H1 (cell line): ENCODE data around the gene TBC1D16. TPM values are rescaled to one million over a fixed set of nuclear protein-coding genes. Genes with fewer than 3 reads are reported as not detected.

Experiments
- CTCF ChIA-PET: fragments of 300-600 bp; sonication (Branson Sonifier 250); formaldehyde crosslinking; loops from one replicate; lab custom pipeline; 2021; ENCODE audit not compliant: partially characterized antibody; lab: Charles Lee
- POLR2A ChIA-PET: fragments of 300-600 bp; sonication (Branson Sonifier 250); formaldehyde crosslinking; loops from one replicate; lab custom pipeline; 2021; ENCODE audit warnings: inconsistent platforms; ENCODE audit not compliant: partially characterized antibody; lab: Charles Lee
- DNase-seq, 2 experiments: peaks; one replicate each; pipeline versions ENCODE4 v3.0.0 to v3.0.0-alpha.2; 2010 to 2022; ENCODE audit warnings: low spot score in 2 of 2, low read depth in 1 of 2, mixed read lengths in 1 of 2
- FAIRE-seq: peaks from 2 replicates; lab custom pipeline; 2011; peaks lifted over from hg19 to GRCh38; lab: Jason Lieb, UNC
- H2AFZ ChIP-seq: 2 replicates; pipeline ENCODE4 v1.8.1; 2012; ENCODE audit warnings: low read length, inconsistent platforms
- H2AK5ac ChIP-seq: 2 replicates; pipeline ENCODE4 v1.6.1; 2013; ENCODE audit warnings: low read depth, low read length
- H2BK120ac ChIP-seq: replicated peaks from 2 replicates; pipeline ENCODE3; 2013; ENCODE audit warnings: low read depth, low read length, inconsistent platforms
- H2BK12ac ChIP-seq: 2 replicates; pipeline ENCODE4 v1.6.1; 2013; ENCODE audit warnings: low read depth, low read length
- H2BK15ac ChIP-seq: 2 replicates; pipeline ENCODE4 v1.6.1; 2013; ENCODE audit warnings: low read length
- H2BK20ac ChIP-seq: 2 replicates; pipeline ENCODE4 v1.6.1; 2013; ENCODE audit warnings: low read length
- H2BK5ac ChIP-seq: 2 replicates; pipeline ENCODE4 v1.6.1; 2013; ENCODE audit warnings: low read depth, low read length
- H3K14ac ChIP-seq: 2 replicates; pipeline ENCODE4 v1.6.1; 2013; ENCODE audit warnings: inconsistent platforms; ENCODE audit not compliant: insufficient read length
- H3K18ac ChIP-seq: 2 replicates; pipeline ENCODE4 v1.6.1; 2013; ENCODE audit warnings: low read length; ENCODE audit errors: extremely low read depth
- H3K23ac ChIP-seq: 2 replicates; pipeline ENCODE4 v1.6.1; 2013; ENCODE audit warnings: inconsistent platforms; ENCODE audit not compliant: insufficient read length
- H3K23me2 ChIP-seq: 2 replicates; pipeline ENCODE4 v1.6.1; 2013; ENCODE audit warnings: low read depth, low read length
- H3K27ac ChIP-seq: 2 replicates; pipeline ENCODE4 v1.6.1; 2011; ENCODE audit warnings: low read depth, low read length, inconsistent platforms
- H3K27me3 ChIP-seq, 4 experiments: replicated peaks in 1 of 4; 1 replicate in 1 of 4; 2 replicates in 3 of 4; pipeline versions ENCODE4 v1.6.1 to v1.8.1; 2011 to 2013; ENCODE audit warnings: low read length in 3 of 4, mild to moderate bottlenecking in 3 of 4, inconsistent platforms in 2 of 4, mixed read lengths in 2 of 4, moderate library complexity in 1 of 4; ENCODE audit not compliant: control insufficient read depth in 3 of 4, insufficient read depth in 3 of 4; ENCODE audit errors: extremely low read depth in 1 of 4
- H3K36me3 ChIP-seq, 4 experiments: 2 replicates each; pipeline versions ENCODE4 v1.6.1 to v1.8.1; 2011 to 2013; ENCODE audit warnings: mild to moderate bottlenecking in 4 of 4, low read length in 3 of 4, moderate library complexity in 2 of 4, control low read depth in 1 of 4, inconsistent platforms in 1 of 4; ENCODE audit not compliant: insufficient read depth in 4 of 4, control insufficient read depth in 2 of 4
- H3K4ac ChIP-seq: replicated peaks from 2 replicates; pipeline ENCODE3; 2013; ENCODE audit warnings: low read length, low read depth, mixed read lengths, inconsistent platforms; ENCODE audit not compliant: insufficient read length
- H3K4me1 ChIP-seq, 4 experiments: replicated peaks in 1 of 4; 1 replicate in 1 of 4; 2 replicates in 3 of 4; pipeline versions ENCODE4 v1.6.1 to v1.8.1; 2011 to 2013; ENCODE audit warnings: low read length in 3 of 4, inconsistent platforms in 2 of 4, mixed read lengths in 1 of 4; ENCODE audit not compliant: insufficient read depth in 4 of 4, control insufficient read depth in 3 of 4
- H3K4me2 ChIP-seq, 2 experiments: 2 replicates each; pipeline versions ENCODE4 v1.6.1 to v1.8.1; 2011 to 2013; ENCODE audit warnings: low read depth in 2 of 2, low read length in 2 of 2, control low read depth in 1 of 2, inconsistent platforms in 1 of 2, mild to moderate bottlenecking in 1 of 2; ENCODE audit not compliant: insufficient read depth in 1 of 2
- H3K4me3 ChIP-seq, 4 experiments: fragments of 200-600, 300-600 bp in 1 of 4; sonication (generic), shearing (Covaris generic), sonication (Bioruptor Twin) in 1 of 4; 2 replicates each; pipeline versions ENCODE4 v1.5.1 to v1.8.1; 2011 to 2016; ENCODE audit warnings: low read length in 4 of 4, low read depth in 3 of 4, control low read depth in 2 of 4, inconsistent platforms in 2 of 4, mild to moderate bottlenecking in 2 of 4, mixed read lengths in 1 of 4, moderate library complexity in 1 of 4; ENCODE audit not compliant: insufficient read depth in 2 of 4; ENCODE audit errors: extremely low read depth in 1 of 4
- H3K56ac ChIP-seq: replicated peaks from 2 replicates; pipeline ENCODE3; 2013; ENCODE audit warnings: low read depth, mild to moderate bottlenecking, mixed read lengths, low read length, inconsistent platforms; ENCODE audit not compliant: insufficient read length
- H3K79me1 ChIP-seq: 2 replicates; pipeline ENCODE4 v1.6.1; 2013; ENCODE audit warnings: low read depth, low read length, control low read depth
- H3K79me2 ChIP-seq, 2 experiments: 2 replicates each; pipeline versions ENCODE4 v1.6.1 to v1.8.1; 2012 to 2013; ENCODE audit warnings: low read length in 2 of 2, mild to moderate bottlenecking in 2 of 2, inconsistent platforms in 1 of 2; ENCODE audit not compliant: insufficient read depth in 2 of 2, control insufficient read depth in 1 of 2
- H3K9ac ChIP-seq, 4 experiments: replicated peaks in 1 of 4; 1 replicate in 1 of 4; 2 replicates in 3 of 4; pipeline versions ENCODE4 v1.6.1 to v1.8.1; 2011 to 2013; ENCODE audit warnings: low read depth in 3 of 4, low read length in 3 of 4, control low read depth in 2 of 4, mild to moderate bottlenecking in 2 of 4, moderate library complexity in 2 of 4, inconsistent platforms in 1 of 4; ENCODE audit errors: extremely low read depth in 1 of 4
- H3K9me3 ChIP-seq, 2 experiments: 2 replicates each; pipeline versions ENCODE4 v1.6.1 to v1.8.1; 2012 to 2013; ENCODE audit warnings: mild to moderate bottlenecking in 2 of 2, moderate library complexity in 2 of 2, control low read depth in 1 of 2, inconsistent platforms in 1 of 2, low read depth in 1 of 2, low read length in 1 of 2, mixed read lengths in 1 of 2; ENCODE audit not compliant: insufficient read depth in 2 of 2
- H4K20me1 ChIP-seq, 2 experiments: replicated peaks in 1 of 2; 2 replicates each; pipeline versions ENCODE3 to v1.8.1; 2011 to 2013; ENCODE audit warnings: inconsistent platforms in 2 of 2, low read length in 2 of 2, mild to moderate bottlenecking in 1 of 2; ENCODE audit not compliant: insufficient read depth in 2 of 2, control insufficient read depth in 1 of 2
- H4K5ac ChIP-seq: 2 replicates; pipeline ENCODE4 v1.6.1; 2013; ENCODE audit warnings: low read length, low read depth, mixed read lengths, inconsistent platforms; ENCODE audit not compliant: insufficient read length
- H4K8ac ChIP-seq: 2 replicates; pipeline ENCODE4 v1.8.0; 2013; ENCODE audit warnings: mild to moderate bottlenecking, moderate library complexity, low read length, inconsistent platforms; ENCODE audit not compliant: insufficient read depth; ENCODE audit errors: extremely low read depth
- H4K91ac ChIP-seq: replicated peaks from 2 replicates; pipeline ENCODE3; 2013; ENCODE audit warnings: low read length, mixed read lengths, inconsistent platforms; ENCODE audit not compliant: insufficient read length
- BACH1 ChIP-seq: IDR thresholded peaks from 2 replicates; pipeline ENCODE4 v1.6.1; 2012; ENCODE audit warnings: low read length, improper control_type of control experiment
- EP300 ChIP-seq, 2 experiments: IDR thresholded peaks; 1 replicate in 1 of 2; 2 replicates in 1 of 2; pipeline ENCODE4 v1.6.1; 2011 to 2012; ENCODE audit warnings: low read depth in 2 of 2, low read length in 2 of 2, mild to moderate bottlenecking in 2 of 2, borderline replicate concordance in 1 of 2, inconsistent platforms in 1 of 2, moderate library complexity in 1 of 2
- KDM1A ChIP-seq: fragments of 200-600, 300-600 bp; sonication (generic); IDR thresholded peaks from 2 replicates; pipeline ENCODE4 v1.7.1; 2016; ENCODE audit warnings: mild to moderate bottlenecking, low read length, borderline replicate concordance
- MAFK ChIP-seq: IDR thresholded peaks from 2 replicates; pipeline ENCODE4 v1.6.1; 2012; ENCODE audit warnings: low read depth, mild to moderate bottlenecking, improper control_type of control experiment, low read length
- SP4 ChIP-seq: IDR thresholded peaks from 2 replicates; pipeline ENCODE4 v1.6.1; 2012; ENCODE audit warnings: low read length, inconsistent platforms
- TAF1 ChIP-seq: IDR thresholded peaks from 2 replicates; pipeline ENCODE4 v1.6.1; 2011; ENCODE audit warnings: mild to moderate bottlenecking, low read depth, low read length
- TBP ChIP-seq: IDR thresholded peaks from 2 replicates; pipeline ENCODE4 v1.6.1; 2011; ENCODE audit warnings: low read depth, low read length, improper control_type of control experiment
- YY1 ChIP-seq: IDR thresholded peaks from 2 replicates; pipeline ENCODE4 v1.6.1; 2011; ENCODE audit warnings: low read depth, mild to moderate bottlenecking, low read length
- WGBS, 2 experiments: shearing (Covaris generic) in 1 of 2; methylation state at CpG; one replicate each; pipeline versions ENCODE4 v1.1.6 to v1.1.7; 2013 to 2015; ENCODE audit warnings: low lambda C conversion rate in 2 of 2, mixed read lengths in 2 of 2, inconsistent platforms in 1 of 2, low coverage in 1 of 2, missing lambda C conversion rate in 1 of 2; ENCODE audit not compliant: insufficient replicate concordance in 2 of 2, insufficient coverage in 1 of 2, insufficient read length in 1 of 2; ENCODE audit errors: extremely low coverage in 1 of 2, missing lambda C conversion rate in 1 of 2; 5-methylcytosine and 5-hydroxymethylcytosine counted together
- polyA plus RNA-seq, 7 experiments: library from polyadenylated mRNA; depleted of rRNA in 3 of 7; stranded (reverse) in 5 of 7; unstranded in 2 of 7; fragments of >200 nt in 5 of 7; fragments of 200-250 nt in 2 of 7; gene quantifications; 1 replicate in 5 of 7; 2 replicates in 1 of 7; 4 replicates in 1 of 7; pipeline versions ENCODE4 v1.2.1 to v1.2.3, GENCODE V29; 2011 to 2013; ENCODE audit warnings: missing spikeins in 2 of 7, mixed read lengths in 2 of 7
- total RNA-seq: library from RNA; stranded (reverse); fragmentation: NEBNext Ultra II Directional; extraction: Animal tissue kit (Norgen Biotek cat#: 25700); gene quantifications from 2 replicates; pipeline ENCODE4 v1.2.1, GENCODE V29; 2021

TBC1D16 gene
- total and polyA plus RNA-seq, 2 of the 8 experiments (the other 6 are each of a cell fraction or from before 2014, with no cell fraction given): 21.1 to 109 TPM

- TF ChIP-seq TAF1: no peak
- TF ChIP-seq TBP: no peak
- no peak for TF ChIP-seq BACH1
- no peak for TF ChIP-seq KDM1A
- no peak for TF ChIP-seq SP4
- TF ChIP-seq MAFK: no peak
- TF ChIP-seq YY1: no peak
- 0 out of 3 replicates have a peak, but pooled peaks of 1 of the 2 experiments have one; percentile 32 for TF ChIP-seq EP300 (IDR thresholded peaks at IDR 0.05; ENCODE audit: borderline replicate concordance in 1 of 2, low read depth in 2 of 2, low read length in 2 of 2)
- Histone ChIP-seq H3K4ac (peak overlapping the region; percentile 25), H2AFZ (no peak overlapping the region), H2BK12ac (no peak overlapping the region), H3K79me1 (0 out of 2 replicates have a peak, but pooled peaks cover 9% of the 10 kb centered on the region), H3K36me3 (peaks cover under 1 to 8% (median 5%) of the 10 kb centered on the region in 4 experiments; a peak in 4 of 8 replicates), H3K4me3 (no peak overlapping the region), H4K91ac (peak overlapping the region; percentile 47), H2AK5ac (no peak overlapping the region), H3K27ac (no peak overlapping the region; the same call in 1 of the 2 replicates), H3K23me2 (no peaks in the 10 kb centered on the region; the same call in 1 of the 2 replicates), H3K9me3 (no peaks in the 10 kb centered on the region), H3K4me2 (0 out of 4 replicates have a peak overlapping the region, but pooled peaks have one; percentile 79 to 86), H2BK120ac (no peak overlapping the region), H3K23ac (no peak overlapping the region), H3K4me1 (peaks cover 20 to 64% (median 48%) of the 10 kb centered on the region in 4 experiments), H4K5ac (no peak overlapping the region), H3K56ac (no peak overlapping the region), H2BK5ac (peak overlapping the region; percentile 93; the same call in 1 of the 2 replicates), H3K14ac (no peak overlapping the region), H3K79me2 (peaks cover 0 to 13% of the 10 kb centered on the region in 2 experiments; a peak in 1 of 4 replicates), H3K18ac (peak overlapping the region; percentile 44; the same call in 1 of the 2 replicates), H2BK20ac (no peak overlapping the region), H3K27me3 (no peaks in the 10 kb centered on the region), H4K8ac (0 out of 2 replicates have a peak overlapping the region, but pooled peaks have one; percentile 39), H3K9ac (no peak overlapping the region), H2BK15ac (no peak overlapping the region), H4K20me1 (peaks cover 0 to 4% of the 10 kb centered on the region in 2 experiments)
- DNase-seq: no peak
- FAIRE-seq: no peak
- CTCF ChIA-PET: interaction anchor here (0.7 to 14.6 kb wide), 12 partner anchors 13 to 144 kb away, joined by 3 to 187 read pairs (median 3); no protein-coding TSS in a partner anchor
- POLR2A ChIA-PET: interaction anchor here (1.0 to 15.6 kb wide), 4 partner anchors 13 to 116 kb away, joined by 3 to 152 read pairs (median 20); no protein-coding TSS in a partner anchor
- 84% methylated on average over 29 of the region's 36 CpGs; no CpG with 5 or more reads in 1 of the 2 experiments for WGBS, 2 experiments
Observed at GRCh38 chr17:79952265-79952877, 83.3 kb downstream of the TBC1D16 start.
